GM12878 (cell line): ENCODE measurements around the gene IL6R. TPM values are rescaled to one million over a fixed set of nuclear protein-coding genes. Genes with fewer than 3 reads are reported as not detected.
A peak's percentile ranks its signal among the peaks of the same experiment; 100 is the strongest.

Experiments
- ATAC-seq: fragments of 200-7000 bp; cut with Tn5 transposase; 3 replicates; pipeline ENCODE4 v1.9.1; 2020; ENCODE audit warnings: mild to moderate bottlenecking, moderate library complexity
- BruUV-seq: library from RNA; stranded (reverse); fragments of 400-500 nt; replicated peaks from 2 replicates; lab custom pipeline; 2021; lab: Mats Ljungman, UMichigan
- CTCF ChIA-PET: fragments of 300-600 bp; sonication (Branson Sonifier 250); formaldehyde crosslinking; extraction: SDS; loops from one replicate; lab custom pipeline; 2021; ENCODE audit warnings: inconsistent platforms; lab: Yijun Ruan, JAX
- POLR2A ChIA-PET: fragments of 350-600 bp; formaldehyde crosslinking; extraction: SDS; loops from one replicate; lab custom pipeline; 2021; ENCODE audit warnings: inconsistent platforms; lab: Charles Lee
- RAD21 ChIA-PET: fragments of 300-600 bp; sonication (Branson Sonifier 250); formaldehyde crosslinking; loops from one replicate; lab custom pipeline; 2023; ENCODE audit warnings: antibody characterized with exemption; ENCODE audit not compliant: unreplicated experiment; lab: Charles Lee
- SMC1A ChIA-PET: fragments of 300-600 bp; sonication (Branson Sonifier 250); formaldehyde crosslinking; loops from one replicate; lab custom pipeline; 2023; ENCODE audit not compliant: unreplicated experiment, uncharacterized antibody; lab: Charles Lee
- DNase-seq: peaks from one replicate; pipeline ENCODE4 v3.0.0-alpha.2; 2011; ENCODE audit warnings: low read depth, low spot score
- FAIRE-seq: peaks from 3 replicates; lab custom pipeline; 2011; peaks lifted over from hg19 to GRCh38; lab: Jason Lieb, UNC
- H2AFZ ChIP-seq: 2 replicates; pipeline ENCODE4 v1.6.0; 2011; ENCODE audit warnings: low read depth, low read length, control low read depth; ENCODE audit not compliant: control insufficient read depth
- H3K27ac ChIP-seq: 2 replicates; pipeline ENCODE4 v1.5.1; 2011; ENCODE audit warnings: control low read depth; ENCODE audit not compliant: control insufficient read depth, insufficient read depth
- H3K27me3 ChIP-seq, 2 experiments: replicated peaks in 1 of 2; 2 replicates each; pipeline versions ENCODE4 v1.6.0 to v1.6.1; 2011; ENCODE audit warnings: low read length in 1 of 2; ENCODE audit not compliant: control insufficient read depth in 2 of 2, insufficient read depth in 2 of 2
- H3K36me3 ChIP-seq, 2 experiments: 2 replicates each; pipeline ENCODE4 v1.5.1; 2011; ENCODE audit warnings: low read length in 1 of 2; ENCODE audit not compliant: control insufficient read depth in 2 of 2, insufficient read depth in 2 of 2
- H3K4me1 ChIP-seq: 2 replicates; pipeline ENCODE4 v1.6.1; 2011; ENCODE audit warnings: mild to moderate bottlenecking, low read length, moderate library complexity, mixed read lengths; ENCODE audit not compliant: control insufficient read depth, insufficient read depth
- H3K4me2 ChIP-seq: 2 replicates; pipeline ENCODE4 v1.6.0; 2011; ENCODE audit warnings: control low read depth; ENCODE audit not compliant: control insufficient read depth, insufficient read depth
- H3K4me3 ChIP-seq: fragments of 200-600 bp; sonication (generic); 2 replicates; pipeline ENCODE4 v1.5.1; 2016
- H3K79me2 ChIP-seq: 2 replicates; pipeline ENCODE4 v1.6.0; 2011; ENCODE audit warnings: low read length; ENCODE audit not compliant: control insufficient read depth, insufficient read depth
- H3K9ac ChIP-seq: 2 replicates; pipeline ENCODE4 v1.8.0; 2011; ENCODE audit warnings: low read length, control low read depth, mixed read lengths; ENCODE audit not compliant: control insufficient read depth, insufficient read depth
- H3K9me3 ChIP-seq: replicated peaks from 3 replicates; pipeline ENCODE4 v1.5.1; 2011; ENCODE audit warnings: mild to moderate bottlenecking, low read length; ENCODE audit not compliant: control insufficient read depth, insufficient read depth
- H4K20me1 ChIP-seq: 2 replicates; pipeline ENCODE4 v1.6.0; 2011; ENCODE audit not compliant: control insufficient read depth, insufficient read depth
- CREB1 ChIP-seq: IDR thresholded peaks from 2 replicates; pipeline ENCODE4 v1.6.1; 2012; ENCODE audit warnings: low read depth, mild to moderate bottlenecking, inconsistent platforms
- E2F8 ChIP-seq: fragments of 450-650 bp; IDR thresholded peaks from 2 replicates; pipeline ENCODE4 v1.6.1; 2018; ENCODE audit warnings: mild to moderate bottlenecking, low read depth, moderate library complexity; ENCODE audit not compliant: partially characterized antibody
- ETV6 ChIP-seq, 2 experiments: fragments of 450-650 bp in 1 of 2; IDR thresholded peaks in 1 of 2; conservative IDR thresholded peaks in 1 of 2; 2 replicates each; pipeline ENCODE4 v1.6.1; 2014; ENCODE audit warnings: antibody characterized with exemption in 1 of 2, borderline replicate concordance in 1 of 2, low read depth in 1 of 2, mild to moderate bottlenecking in 1 of 2, moderate library complexity in 1 of 2
- EZH2 ChIP-seq: IDR thresholded peaks from 2 replicates; pipeline ENCODE4 v1.6.1; 2012; ENCODE audit warnings: low read depth, mild to moderate bottlenecking, control low read depth, inconsistent platforms, low read length, borderline replicate concordance; ENCODE audit not compliant: control insufficient read depth
- HDAC2 ChIP-seq: fragments of 200-600 bp; sonication (generic); IDR thresholded peaks from 2 replicates; pipeline ENCODE4 v1.6.1; 2017
- KDM1A ChIP-seq: fragments of 200-600 bp; sonication (generic); IDR thresholded peaks from 2 replicates; pipeline ENCODE4 v1.6.1; 2016; ENCODE audit warnings: borderline replicate concordance
- MEF2B ChIP-seq: fragments of 450-650 bp; IDR thresholded peaks from 2 replicates; pipeline ENCODE4 v1.6.1; 2018; ENCODE audit warnings: mild to moderate bottlenecking, moderate library complexity; ENCODE audit not compliant: partially characterized antibody, poor library complexity, severe bottlenecking
- MTA2 ChIP-seq: fragments of 450-650 bp; IDR thresholded peaks from 2 replicates; pipeline ENCODE4 v1.6.1; 2016; ENCODE audit warnings: low read depth, mild to moderate bottlenecking, moderate library complexity
- MYB ChIP-seq: fragments of 150-350 bp; IDR thresholded peaks from 2 replicates; pipeline ENCODE4 v1.6.1; 2014; ENCODE audit warnings: mild to moderate bottlenecking, low read depth, low read length, borderline replicate concordance
- PKNOX1 ChIP-seq: fragments of 450-650 bp; IDR thresholded peaks from 2 replicates; pipeline ENCODE4 v1.6.1; 2016; ENCODE audit warnings: mild to moderate bottlenecking
- PML ChIP-seq: IDR thresholded peaks from 2 replicates; pipeline ENCODE4 v1.6.1; 2012; ENCODE audit warnings: low read length, inconsistent platforms
- RUNX3 ChIP-seq: IDR thresholded peaks from 2 replicates; pipeline ENCODE4 v1.6.1; 2012; ENCODE audit warnings: low read length, inconsistent platforms
- SUPT20H ChIP-seq: IDR thresholded peaks from 2 replicates; pipeline ENCODE4 v1.6.1; 2011; ENCODE audit warnings: low read depth, mild to moderate bottlenecking, low read length, moderate library complexity, borderline replicate concordance; ENCODE audit not compliant: control insufficient read depth
- ZNF687 ChIP-seq: fragments of 450-650 bp; IDR thresholded peaks from 2 replicates; pipeline ENCODE4 v1.6.1; 2017; ENCODE audit warnings: mild to moderate bottlenecking, moderate library complexity
- WGBS: methylation state at CpG from one replicate; pipeline ENCODE4 v1.1.6; 2016; ENCODE audit warnings: low lambda C conversion rate; ENCODE audit not compliant: insufficient replicate concordance, insufficient coverage; ENCODE audit errors: missing lambda C conversion rate; 5-methylcytosine and 5-hydroxymethylcytosine counted together
- in situ Hi-C: fragments of 300-500 bp; cut with MboI; formaldehyde crosslinking; loops from 9 replicates; pipeline ENCODE4 v1.14.3; 2018; ENCODE audit warnings: mixed read lengths
- intact Hi-C: fragments of 100-400 bp; cut with micrococcal nuclease; formaldehyde crosslinking; loops from one replicate; pipeline ENCODE4 v1.14.2; 2022; ENCODE audit not compliant: unreplicated experiment
- polyA plus RNA-seq, 11 experiments: library from polyadenylated mRNA; depleted of rRNA in 4 of 11; unstranded in 6 of 11; stranded (reverse) in 5 of 11; fragments of >200 nt; fragmentation: Nextera tagmentation in 4 of 11; fragmentation: Illumina TruSeq in 1 of 11; extraction: Ambion mirVana in 4 of 11; extraction: Trizol in 1 of 11; gene quantifications; 1 replicate in 1 of 11; 2 replicates in 10 of 11; pipeline versions ENCODE4 v1.2.1 to v1.2.3, GENCODE V29; 2011 to 2016; ENCODE audit warnings: inconsistent platforms in 2 of 11, missing spikeins in 2 of 11, low read depth in 1 of 11
- total RNA-seq, 4 experiments: library from RNA; depleted of rRNA in 3 of 4; stranded (reverse); fragments of >200 nt in 3 of 4; fragmentation: Illumina TruSeq in 1 of 4; extraction: Trizol in 1 of 4; gene quantifications; 2 replicates each; pipeline versions ENCODE4 v1.2.1 to v1.2.3, GENCODE V29; 2013 to 2021

Gene IL6R
- total and polyA plus RNA-seq, 10 of the 15 experiments (the other 5 are each of a cell fraction or from before 2014, with no cell fraction given) = 1.9 to 43.4 (median 17.5) TPM

- Histone ChIP-seq H2AFZ (no peak overlapping the region; the same call in 1 of the 2 replicates), H3K4me1 (peaks cover 33% of the 10 kb centered on the region), H3K9me3 (no peaks in the 10 kb centered on the region; the same call in 2 of the 3 replicates), H3K9ac (no peak overlapping the region), H3K27me3 (peaks cover 6 to 10% of the 10 kb centered on the region in 2 experiments), H3K36me3 (no peaks in the 10 kb centered on the region), H3K4me2 (peak overlapping the region; percentile 1), H3K4me3 (no peak overlapping the region), H3K79me2 (no peaks in the 10 kb centered on the region), H4K20me1 (no peaks in the 10 kb centered on the region), H3K27ac (peak overlapping the region; percentile 28)
- POLR2A ChIA-PET = interaction anchor here (0.7 to 1.0 kb wide), 2 partner anchors 16 to 23 kb away, joined by 3 to 4 read pairs; no protein-coding TSS in a partner anchor
- SMC1A ChIA-PET = interaction anchor here (0.7 to 9.3 kb wide), 7 partner anchors 11 to 272 kb away, joined by 3 to 97 read pairs (median 3); no protein-coding TSS in a partner anchor
- intact Hi-C loops = no loop called here
- CTCF ChIA-PET = interaction anchor here (0.6 to 10.0 kb wide), 7 partner anchors 9 to 162 kb away, joined by 3 to 80 read pairs (median 4); no protein-coding TSS in a partner anchor
- BruUV-seq = no TSS peak
- RAD21 ChIA-PET = interaction anchor here (0.9 to 3.4 kb wide), 5 partner anchors 10 to 191 kb away, joined by 3 to 19 read pairs (median 4); no protein-coding TSS in a partner anchor
- peak; percentile 75 for FAIRE-seq
- DNase-seq = peak; percentile 32
- peak; percentile 78 for ATAC-seq
- in situ Hi-C loops = no loop called here
- 13% methylated on average over 5 of the region's 5 CpGs for WGBS
- TF ChIP-seq E2F8 (no peak), MYB (no peak), RUNX3 (peak; percentile 68), MTA2 (peak; percentile 72), ETV6 (conservative IDR thresholded peaks at IDR 0.05 in 1 of 2, IDR thresholded peaks at IDR 0.05 in 1 of 2; ENCODE audit: borderline replicate concordance in 1 of 2, low read depth in 1 of 2) (peak in 1 of 2 experiments; percentile 66; a peak in 1 of 4 replicates), PML (0 out of 2 replicates have a peak, but pooled peaks have one; percentile 13), EZH2 (no peak), KDM1A (no peak), SUPT20H (no peak), ZNF687 (no peak; the same call in 1 of the 2 replicates), HDAC2 (no peak), PKNOX1 (peak; percentile 37; the same call in 1 of the 2 replicates), MEF2B (peak; percentile 41), CREB1 (peak; percentile 12; the same call in 1 of the 2 replicates)
These were observed 92.1 kb downstream of the IL6R start for GRCh38 chr1:154497026-154497806.
